ACC112 (cell line): ENCODE measurements around the gene RIOK1.
A peak's percentile ranks its signal among the peaks of the same experiment; 100 is the strongest.
"Not testable (repeated sequence)": the region's sequence is repeated elsewhere in the genome, so short reads cannot be mapped to it uniquely, and the experiment has no call there.

ENCODE experiments used
- H2AFZ ChIP-seq: fragments of 200-600 bp; sonication (generic); one replicate; pipeline ENCODE4 v1.6.0; 2017; ENCODE audit warnings: antibody characterized with exemption, low read length; ENCODE audit not compliant: unreplicated experiment
- H3K27ac ChIP-seq: fragments of 200-600 bp; sonication (generic); 2 replicates; pipeline ENCODE4 v1.5.1; 2014; ENCODE audit warnings: low read depth, mild to moderate bottlenecking, antibody characterized with exemption, low read length, moderate library complexity
- H3K27me3 ChIP-seq: fragments of 200-600 bp; sonication (generic); 2 replicates; pipeline ENCODE4 v1.6.1; 2014; ENCODE audit warnings: mild to moderate bottlenecking, antibody characterized with exemption, low read length, moderate library complexity, mixed read lengths; ENCODE audit not compliant: insufficient read depth
- H3K36me3 ChIP-seq: fragments of 200-600 bp; sonication (generic); 2 replicates; pipeline ENCODE4 v1.6.1; 2016; ENCODE audit warnings: mild to moderate bottlenecking, antibody characterized with exemption, low read length, moderate library complexity, mixed read lengths; ENCODE audit not compliant: insufficient read depth
- H3K4me1 ChIP-seq: fragments of 200-600 bp; sonication (generic); one replicate; pipeline ENCODE4 v1.6.1; 2016; ENCODE audit warnings: low read length, mixed read lengths; ENCODE audit not compliant: insufficient read depth, unreplicated experiment, control insufficient read depth
- H3K4me3 ChIP-seq: fragments of 200-600 bp; sonication (generic); 2 replicates; pipeline ENCODE4 v1.5.1; 2014; ENCODE audit warnings: mild to moderate bottlenecking, low read depth, low read length
- H3K79me2 ChIP-seq: fragments of 200-600 bp; sonication (generic); one replicate; pipeline ENCODE4 v1.6.0; 2016; ENCODE audit warnings: low read length; ENCODE audit not compliant: control insufficient read depth, unreplicated experiment, insufficient read depth

RIOK1 gene

DNA sequence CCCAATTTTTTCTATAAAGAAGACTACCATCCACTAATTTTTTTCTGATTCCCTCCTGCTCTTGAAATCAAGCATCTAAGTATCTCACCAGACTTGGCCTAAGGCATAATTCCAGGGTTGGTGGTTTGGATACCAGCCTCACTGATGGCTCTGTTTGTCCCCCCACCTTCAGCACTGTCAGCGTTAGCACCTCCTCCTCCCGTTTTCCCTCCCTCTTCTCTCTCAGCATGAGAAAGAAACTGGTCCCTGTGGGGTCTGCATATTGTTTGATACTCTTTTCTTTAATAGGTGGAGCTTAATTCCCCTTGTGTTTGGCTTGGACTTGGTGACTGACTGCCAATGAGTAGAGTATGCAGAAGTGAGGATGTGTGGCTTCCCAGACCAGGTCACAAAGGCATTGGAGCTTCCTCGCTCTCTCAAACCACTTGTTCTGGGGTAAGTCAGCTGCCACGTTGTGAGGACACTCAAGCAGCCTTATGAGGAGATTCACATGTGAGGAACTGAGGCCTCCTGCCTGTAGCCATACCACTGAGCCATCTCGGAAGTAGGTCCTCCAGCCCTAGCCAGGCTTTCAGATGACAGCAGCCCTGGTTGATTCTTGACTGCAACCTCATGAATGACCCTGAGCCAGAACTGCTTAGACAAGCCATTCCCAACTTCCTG lies 65.2 kb downstream of the RIOK1 start:
- Histone ChIP-seq H2AFZ (no peak overlapping the region), H3K79me2 (no peaks in the 10 kb centered on the region), H3K27ac (no peak overlapping the region), H3K27me3 (peaks cover 6% of the 10 kb centered on the region; the same call in 1 of the 2 replicates), H3K4me1 (no peaks in the 10 kb centered on the region), H3K36me3 (no peaks in the 10 kb centered on the region), H3K4me3 (no peak overlapping the region)

DNA sequence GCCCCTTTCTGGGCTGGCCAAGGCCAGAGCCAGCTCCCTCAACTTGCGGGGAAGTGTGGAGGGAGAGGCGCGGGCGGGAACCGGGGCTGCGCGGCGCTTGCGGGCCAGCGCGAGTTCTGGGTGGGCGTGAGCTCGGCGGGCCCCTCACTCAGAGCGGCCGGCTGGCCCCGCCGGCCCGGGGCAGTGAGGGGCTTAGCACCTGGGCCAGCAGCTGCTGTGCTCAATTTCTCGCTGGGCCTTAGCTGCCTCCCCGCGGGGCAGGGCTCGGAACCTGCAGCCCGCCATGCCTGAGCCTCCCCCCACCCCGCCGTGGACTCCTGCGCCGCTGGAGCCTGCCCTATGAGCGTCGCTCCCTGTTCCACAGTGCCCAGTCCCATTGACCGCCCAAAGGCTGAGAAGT lies 66.7 kb downstream of the RIOK1 start:
- not testable (repeated sequence) for H3K27ac ChIP-seq, H2AFZ ChIP-seq, H3K79me2 ChIP-seq, H3K4me1 ChIP-seq, H3K4me3 ChIP-seq, H3K27me3 ChIP-seq, H3K36me3 ChIP-seq

DNA sequence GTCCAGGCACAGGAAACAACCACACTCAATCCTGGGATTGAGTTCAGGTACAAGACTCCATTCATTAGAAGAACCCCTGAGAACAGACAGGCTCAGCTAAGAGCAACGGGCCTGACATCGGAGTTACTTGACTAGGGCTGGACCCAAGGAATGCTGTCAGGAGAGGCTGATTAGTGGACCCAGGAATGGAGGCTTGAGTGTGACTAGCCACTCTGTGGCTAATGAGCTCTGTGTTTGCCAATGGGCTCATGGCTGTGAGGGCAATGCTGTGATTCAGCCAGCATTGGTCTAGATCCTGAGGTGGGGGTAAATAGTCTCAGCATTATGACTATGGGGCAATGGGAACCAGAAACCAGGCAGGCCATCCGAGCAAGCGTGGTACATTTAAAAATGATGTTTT lies 71.8 kb downstream of the RIOK1 start:
- Histone ChIP-seq H3K4me1 (peaks cover 4% of the 10 kb centered on the region), H3K27ac (no peak overlapping the region), H3K4me3 (no peak overlapping the region), H3K27me3 (no peaks in the 10 kb centered on the region), H3K79me2 (no peaks in the 10 kb centered on the region), H2AFZ (no peak overlapping the region), H3K36me3 (no peaks in the 10 kb centered on the region)

DNA sequence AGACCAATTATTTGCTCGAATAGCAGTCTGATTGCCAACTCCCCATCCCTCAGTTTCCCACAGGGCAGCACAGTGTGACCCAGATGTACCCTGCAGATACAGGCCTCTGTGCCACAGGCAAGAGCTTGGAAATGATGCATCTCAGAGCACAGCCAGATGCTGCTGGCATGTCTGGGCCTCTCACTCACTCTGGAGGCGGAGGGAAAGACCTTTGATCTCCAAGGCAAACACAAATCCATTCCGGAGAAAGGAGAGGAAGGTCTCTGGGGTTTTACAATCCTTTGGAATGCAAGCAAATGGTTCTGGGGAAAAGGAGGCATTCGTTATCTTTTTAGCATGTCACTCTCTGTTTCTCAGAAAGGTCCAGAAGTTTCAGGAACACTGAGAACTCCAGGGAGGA lies 74.2 kb downstream of the RIOK1 start:
- Histone ChIP-seq H3K4me3 (no peak overlapping the region), H3K4me1 (peaks cover 17% of the 10 kb centered on the region), H3K27ac (no peak overlapping the region)

DNA sequence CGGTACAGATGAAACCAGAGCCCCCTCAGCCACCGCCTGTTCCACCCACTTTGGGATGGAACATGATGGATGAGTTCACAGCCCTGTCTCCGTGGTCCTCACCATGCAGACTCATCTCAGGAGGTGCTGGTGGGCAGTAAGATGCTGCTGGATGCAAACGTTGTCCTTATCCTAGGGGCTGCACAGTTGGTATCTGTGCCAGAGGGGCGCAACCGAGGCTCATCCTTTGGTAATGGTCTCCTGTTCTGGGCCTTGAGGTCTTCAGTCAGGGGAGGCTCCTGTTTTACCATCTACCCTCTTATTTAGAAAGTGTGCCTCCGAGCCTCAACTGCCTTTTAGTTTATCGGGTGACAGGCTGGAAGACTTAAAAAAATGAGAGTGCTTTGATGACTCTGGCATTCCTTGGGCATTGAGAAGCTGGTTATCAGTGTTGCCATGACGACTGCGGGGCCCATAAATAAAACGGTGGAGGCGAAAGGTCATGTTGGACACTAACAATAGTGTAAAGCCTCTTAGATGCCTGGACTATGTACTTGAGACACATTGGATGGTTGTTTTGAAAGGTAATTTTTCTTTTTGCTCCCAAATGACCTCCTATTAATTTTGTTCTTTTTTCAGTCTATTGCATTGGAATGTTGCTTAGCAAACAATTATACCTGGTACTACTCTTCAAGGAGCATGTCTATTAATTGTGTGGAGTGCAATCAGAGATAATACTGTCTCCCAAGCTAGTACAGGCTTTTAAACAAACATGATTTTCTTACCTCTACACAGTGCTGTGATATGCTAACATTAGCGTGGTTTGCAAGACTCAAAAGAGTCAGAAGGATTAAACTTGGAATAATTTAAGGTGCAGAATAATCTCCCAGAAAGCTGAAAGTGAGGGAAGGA lies 77.6 kb downstream of the RIOK1 start:
- Histone ChIP-seq H3K27me3 (no peaks in the 10 kb centered on the region), H2AFZ (no peak overlapping the region), H3K79me2 (no peaks in the 10 kb centered on the region), H3K27ac (no peak overlapping the region), H3K4me1 (peaks cover 17% of the 10 kb centered on the region), H3K4me3 (no peak overlapping the region), H3K36me3 (no peaks in the 10 kb centered on the region)

More for the DNA sequence above, 74.2 kb downstream of the RIOK1 start:
- Histone ChIP-seq H3K36me3 (no peaks in the 10 kb centered on the region), H2AFZ (peak overlapping the region; percentile 41), H3K79me2 (no peaks in the 10 kb centered on the region), H3K27me3 (no peaks in the 10 kb centered on the region)
